ENCODE data around the gene RPL36. TPM values are rescaled to one million over a fixed set of nuclear protein-coding genes. Genes with fewer than 3 reads are reported as not detected.

RPL36 gene
- polyA plus RNA-seq, 1 of the 3 experiments (the other 2 are of a cell fraction): 1,383 TPM

DNA sequence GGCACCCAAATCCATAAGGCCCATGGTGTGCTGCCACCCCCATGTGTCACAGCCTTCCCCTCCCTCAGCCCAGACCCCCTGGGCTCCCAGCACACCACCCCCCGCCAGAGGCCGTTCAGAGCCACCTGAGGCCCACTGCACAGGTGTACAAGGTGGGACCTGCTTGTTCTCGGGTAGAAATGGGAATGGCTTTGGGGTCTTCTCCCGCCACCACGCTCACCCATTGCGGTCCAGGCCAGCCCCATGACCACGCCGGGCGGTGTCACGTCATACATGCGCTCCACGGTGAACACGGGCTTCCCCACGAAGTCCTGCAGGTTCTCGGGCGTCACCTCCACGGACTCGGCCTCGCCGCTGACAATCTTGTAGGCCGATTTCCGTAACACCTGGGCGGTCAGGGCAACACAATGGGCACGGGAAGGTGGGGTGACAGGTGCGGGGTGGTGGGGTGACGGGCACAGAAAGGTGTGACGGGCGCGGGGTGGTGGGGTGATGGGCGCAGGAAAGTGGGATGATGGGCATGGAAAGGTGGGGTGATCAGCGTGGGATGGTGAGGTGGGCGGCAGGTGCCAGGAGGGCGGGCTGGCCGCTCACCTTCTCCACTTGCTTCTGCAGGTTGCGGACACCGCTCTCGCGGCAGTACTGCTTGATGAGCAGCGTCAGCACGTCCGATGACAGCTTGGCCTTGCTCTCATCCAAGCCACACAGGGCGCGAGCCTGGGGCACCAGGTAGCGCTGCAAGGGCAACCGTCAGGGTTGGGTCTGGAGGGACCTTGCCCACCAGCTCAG is 4.3 kb downstream of the RPL36 start:
- no peak overlapping the region for H3K9ac ChIP-seq
- POLR2A ChIA-PET: no interaction called here

DNA sequence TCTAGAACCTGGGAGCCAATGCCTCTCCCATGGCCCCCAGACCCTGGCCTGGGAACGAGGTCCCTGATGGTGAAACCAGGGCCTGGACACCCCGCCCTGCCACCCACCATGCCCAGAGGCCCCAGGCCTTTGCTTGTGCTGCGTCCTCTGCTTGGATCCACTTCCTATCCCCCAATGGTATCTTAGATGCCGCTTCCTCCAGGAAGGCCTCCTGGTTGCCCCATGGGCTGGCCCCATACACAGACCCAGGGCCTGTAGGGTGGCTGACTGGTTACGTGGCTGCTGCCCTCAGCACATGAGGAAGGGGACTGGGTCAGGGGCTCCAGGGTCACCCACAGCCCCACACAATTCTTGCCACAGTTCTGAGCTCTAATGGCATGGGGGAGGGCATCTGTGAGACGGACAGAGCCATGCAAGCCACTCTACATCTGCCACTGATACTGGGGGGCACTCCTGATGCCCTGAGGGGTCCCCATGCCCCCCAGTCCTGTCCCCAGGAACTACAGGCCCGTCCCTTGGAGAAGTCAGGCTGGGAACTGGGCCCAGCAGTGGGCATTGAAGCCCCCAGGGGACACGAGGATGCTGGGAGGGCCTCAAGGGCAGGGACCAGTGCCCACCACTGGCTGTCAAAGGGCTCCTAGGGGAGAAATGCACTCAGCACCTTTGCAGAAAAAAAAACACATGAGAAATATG is 5.0 kb downstream of the RPL36 start:
- H3K27ac ChIP-seq (ENCODE audit: low read depth in 2 of 2, low read length in 1 of 2): no peak overlapping the region
- H3K79me2 ChIP-seq (ENCODE audit: insufficient read depth): peaks cover 56% of the 10 kb centered on the region
- no peak for TF ChIP-seq EZH2phosphoT487 (IDR thresholded peaks at IDR 0.05; ENCODE audit: borderline replicate concordance, low read depth)
- TF ChIP-seq, protein P1, sequence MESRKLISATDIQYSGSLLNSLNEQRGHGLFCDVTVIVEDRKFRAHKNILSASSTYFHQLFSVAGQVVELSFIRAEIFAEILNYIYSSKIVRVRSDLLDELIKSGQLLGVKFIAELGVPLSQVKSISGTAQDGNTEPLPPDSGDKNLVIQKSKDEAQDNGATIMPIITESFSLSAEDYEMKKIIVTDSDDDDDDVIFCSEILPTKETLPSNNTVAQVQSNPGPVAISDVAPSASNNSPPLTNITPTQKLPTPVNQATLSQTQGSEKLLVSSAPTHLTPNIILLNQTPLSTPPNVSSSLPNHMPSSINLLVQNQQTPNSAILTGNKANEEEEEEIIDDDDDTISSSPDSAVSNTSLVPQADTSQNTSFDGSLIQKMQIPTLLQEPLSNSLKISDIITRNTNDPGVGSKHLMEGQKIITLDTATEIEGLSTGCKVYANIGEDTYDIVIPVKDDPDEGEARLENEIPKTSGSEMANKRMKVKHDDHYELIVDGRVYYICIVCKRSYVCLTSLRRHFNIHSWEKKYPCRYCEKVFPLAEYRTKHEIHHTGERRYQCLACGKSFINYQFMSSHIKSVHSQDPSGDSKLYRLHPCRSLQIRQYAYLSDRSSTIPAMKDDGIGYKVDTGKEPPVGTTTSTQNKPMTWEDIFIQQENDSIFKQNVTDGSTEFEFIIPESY (IDR thresholded peaks at IDR 0.05; ENCODE audit: borderline replicate concordance, low read depth): no peak
- TF ChIP-seq MXI1 (IDR thresholded peaks at IDR 0.05; ENCODE audit: low read depth, low read length): no peak
- TF ChIP-seq, protein P2, sequence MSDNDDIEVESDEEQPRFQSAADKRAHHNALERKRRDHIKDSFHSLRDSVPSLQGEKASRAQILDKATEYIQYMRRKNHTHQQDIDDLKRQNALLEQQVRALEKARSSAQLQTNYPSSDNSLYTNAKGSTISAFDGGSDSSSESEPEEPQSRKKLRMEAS (IDR thresholded peaks at IDR 0.05; ENCODE audit: low read depth): no peak
- TF ChIP-seq GATA2 (CRISPR knock-in tag; IDR thresholded peaks at IDR 0.05): no peak
- TF ChIP-seq FOXM1 (IDR thresholded peaks at IDR 0.05; ENCODE audit: low read depth): no peak
- TF ChIP-seq TCF12 (IDR thresholded peaks at IDR 0.05): no peak
- TF ChIP-seq RAD21 (IDR thresholded peaks at IDR 0.05; ENCODE audit: low read length): no peak
- no peak for TF ChIP-seq SMC3 (IDR thresholded peaks at IDR 0.05; ENCODE audit: low read depth, low read length)
- no peak for TF ChIP-seq RXRA (IDR thresholded peaks at IDR 0.05; ENCODE audit: borderline replicate concordance, low read depth)
- no peak for TF ChIP-seq GABPA (IDR thresholded peaks at IDR 0.05; ENCODE audit: low read depth)
- no peak for TF ChIP-seq RCOR1 (IDR thresholded peaks at IDR 0.05; ENCODE audit: low read length)
- TF ChIP-seq, protein P3, sequence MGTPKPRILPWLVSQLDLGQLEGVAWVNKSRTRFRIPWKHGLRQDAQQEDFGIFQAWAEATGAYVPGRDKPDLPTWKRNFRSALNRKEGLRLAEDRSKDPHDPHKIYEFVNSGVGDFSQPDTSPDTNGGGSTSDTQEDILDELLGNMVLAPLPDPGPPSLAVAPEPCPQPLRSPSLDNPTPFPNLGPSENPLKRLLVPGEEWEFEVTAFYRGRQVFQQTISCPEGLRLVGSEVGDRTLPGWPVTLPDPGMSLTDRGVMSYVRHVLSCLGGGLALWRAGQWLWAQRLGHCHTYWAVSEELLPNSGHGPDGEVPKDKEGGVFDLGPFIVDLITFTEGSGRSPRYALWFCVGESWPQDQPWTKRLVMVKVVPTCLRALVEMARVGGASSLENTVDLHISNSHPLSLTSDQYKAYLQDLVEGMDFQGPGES (IDR thresholded peaks at IDR 0.05; ENCODE audit: low read depth, low read length): no peak
- no peak for TF ChIP-seq JUND (IDR thresholded peaks at IDR 0.05)
- H3F3A ChIP-seq (replicated peaks; ENCODE audit: insufficient read depth): peaks cover 44% of the 10 kb centered on the region
- ChIA-PET POLR2A (no interaction called here), CTCF (no interaction called here)
- DNase-seq: peak; percentile 21
- peaks cover 19 to 72% of the 10 kb centered on the region in 2 experiments for H3K36me3 ChIP-seq (replicated peaks in 1 of 2; ENCODE audit: control insufficient read depth in 1 of 2, insufficient read depth in 2 of 2, low read length in 1 of 2)
- no peaks in the 10 kb centered on the region for H3K27me3 ChIP-seq (ENCODE audit: insufficient read depth)
- H3K9ac ChIP-seq: no peak overlapping the region
- no peak overlapping the region for H3K4me2 ChIP-seq
- peaks cover 0 to 28% of the 10 kb centered on the region in 2 experiments; a peak in 1 of 4 replicates for H3K4me1 ChIP-seq (ENCODE audit: control insufficient read depth in 1 of 2, insufficient read depth in 2 of 2, low read depth in 1 of 2, low read length in 1 of 2)
- peaks cover 70% of the 10 kb centered on the region for H4K20me1 ChIP-seq (ENCODE audit: insufficient read depth)
- no peak overlapping the region for H2AFZ ChIP-seq (ENCODE audit: low read depth)
- no peak overlapping the region for H3K4me3 ChIP-seq (ENCODE audit: low read depth in 2 of 2, low read length in 1 of 2)
- H3K9me2 ChIP-seq: no peaks in the 10 kb centered on the region
- 90% methylated on average over 4 of the region's 8 CpGs for WGBS (ENCODE audit: low lambda C conversion rate)
- H3K9me3 ChIP-seq: no peaks in the 10 kb centered on the region

More for the DNA sequence above, 4.3 kb downstream of the RPL36 start:
- TF ChIP-seq, protein P4, sequence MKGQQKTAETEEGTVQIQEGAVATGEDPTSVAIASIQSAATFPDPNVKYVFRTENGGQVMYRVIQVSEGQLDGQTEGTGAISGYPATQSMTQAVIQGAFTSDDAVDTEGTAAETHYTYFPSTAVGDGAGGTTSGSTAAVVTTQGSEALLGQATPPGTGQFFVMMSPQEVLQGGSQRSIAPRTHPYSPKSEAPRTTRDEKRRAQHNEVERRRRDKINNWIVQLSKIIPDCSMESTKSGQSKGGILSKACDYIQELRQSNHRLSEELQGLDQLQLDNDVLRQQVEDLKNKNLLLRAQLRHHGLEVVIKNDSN (IDR thresholded peaks at IDR 0.05; ENCODE audit: borderline replicate concordance, low read depth): no peak
- peak; percentile 7 for TF ChIP-seq POLR2AphosphoS5 (IDR thresholded peaks at IDR 0.05; ENCODE audit: low read depth, low read length)
- H3K9me3 ChIP-seq: no peaks in the 10 kb centered on the region
- peaks cover 70% of the 10 kb centered on the region for H4K20me1 ChIP-seq (ENCODE audit: insufficient read depth)
- H3K4me2 ChIP-seq: no peak overlapping the region
- H3K36me3 ChIP-seq (replicated peaks in 1 of 2; ENCODE audit: control insufficient read depth in 1 of 2, insufficient read depth in 2 of 2, low read length in 1 of 2): peaks cover 12 to 71% of the 10 kb centered on the region in 2 experiments
- H3K27me3 ChIP-seq (ENCODE audit: insufficient read depth): no peaks in the 10 kb centered on the region
- H3K4me1 ChIP-seq (ENCODE audit: control insufficient read depth in 1 of 2, insufficient read depth in 2 of 2, low read depth in 1 of 2, low read length in 1 of 2): peaks cover 0 to 28% of the 10 kb centered on the region in 2 experiments; a peak in 1 of 4 replicates
- no peak overlapping the region for H3K27ac ChIP-seq (ENCODE audit: low read depth in 2 of 2, low read length in 1 of 2)
- CTCF ChIA-PET: no interaction called here
- no peaks in the 10 kb centered on the region for H3K9me2 ChIP-seq
- no peak overlapping the region for H2AFZ ChIP-seq (ENCODE audit: low read depth)
- DNase-seq: peak; percentile 34
- H3K4me3 ChIP-seq (ENCODE audit: low read depth in 2 of 2, low read length in 1 of 2): no peak overlapping the region
- WGBS (ENCODE audit: low lambda C conversion rate): 97% methylated on average over 30 of the region's 45 CpGs
- peaks cover 40% of the 10 kb centered on the region for H3F3A ChIP-seq (replicated peaks; ENCODE audit: insufficient read depth)
- peaks cover 53% of the 10 kb centered on the region for H3K79me2 ChIP-seq (ENCODE audit: insufficient read depth)
